CD4-positive, alpha-beta T cell treated with Interleukin-17A for 1 hour (primary cell): ENCODE results near the gene IRS1.

ENCODE experiments used
- DNase-seq: peaks from one replicate; pipeline ENCODE4 v3.0.0-alpha.2; 2020

IRS1 gene

DNA sequence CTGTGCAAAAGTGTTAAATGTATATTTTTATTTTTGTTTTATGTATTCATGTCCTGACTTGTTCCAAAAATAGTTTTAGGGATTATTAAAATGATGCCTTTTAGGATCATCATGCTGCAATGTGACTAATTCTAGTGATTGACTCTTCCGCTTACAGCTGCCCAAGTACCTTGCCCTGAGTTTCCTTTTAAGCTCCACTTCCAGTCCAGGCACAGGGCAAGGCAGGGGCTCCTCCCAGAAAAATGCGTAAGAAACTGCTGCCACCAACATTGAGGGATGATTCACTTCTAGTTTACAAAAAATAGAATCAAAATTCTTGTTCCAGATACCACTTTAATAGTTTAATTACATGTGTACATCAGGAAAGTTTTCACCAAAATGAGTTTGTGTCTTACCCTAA lies 116.4 kb downstream of the IRS1 start:
- no peak for DNase-seq
